Brain microvascular endothelial cell (primary cell): ENCODE results near the gene TFPT.

ENCODE experiments used
- DNase-seq: peaks from one replicate; pipeline ENCODE4 v3.0.0-alpha.2; 2020
- H3K27ac ChIP-seq: fragments of 250-450 bp; sonication (Bioruptor Pico); 2 replicates; pipeline ENCODE4 v1.5.1; 2020; ENCODE audit warnings: mild to moderate bottlenecking, moderate library complexity
- H3K27me3 ChIP-seq: fragments of 250-450 bp; sonication (Bioruptor Pico); replicated peaks from 2 replicates; pipeline ENCODE4 v1.5.1; 2020; ENCODE audit warnings: mild to moderate bottlenecking
- H3K36me3 ChIP-seq: fragments of 250-450 bp; sonication (Bioruptor Pico); replicated peaks from 2 replicates; pipeline ENCODE4 v1.5.1; 2020; ENCODE audit warnings: mild to moderate bottlenecking
- H3K4me3 ChIP-seq: 2 replicates; pipeline ENCODE4 v1.5.1; 2011; ENCODE audit warnings: low read depth, mild to moderate bottlenecking, control low read depth, low read length, moderate library complexity
- CTCF ChIP-seq: IDR thresholded peaks from 2 replicates; pipeline ENCODE4 v1.5.1; 2011; ENCODE audit warnings: low read depth, mild to moderate bottlenecking, moderate library complexity, low read length, control low read depth, inconsistent platforms; ENCODE audit errors: missing control alignments
- in situ Hi-C: cut with HindIII; loops from 2 replicates; pipeline ENCODE4 v1.10.0; 2017; ENCODE audit warnings: low sequenced_read_pairs, low pct_ligation_motif_present

The TFPT gene

DNA sequence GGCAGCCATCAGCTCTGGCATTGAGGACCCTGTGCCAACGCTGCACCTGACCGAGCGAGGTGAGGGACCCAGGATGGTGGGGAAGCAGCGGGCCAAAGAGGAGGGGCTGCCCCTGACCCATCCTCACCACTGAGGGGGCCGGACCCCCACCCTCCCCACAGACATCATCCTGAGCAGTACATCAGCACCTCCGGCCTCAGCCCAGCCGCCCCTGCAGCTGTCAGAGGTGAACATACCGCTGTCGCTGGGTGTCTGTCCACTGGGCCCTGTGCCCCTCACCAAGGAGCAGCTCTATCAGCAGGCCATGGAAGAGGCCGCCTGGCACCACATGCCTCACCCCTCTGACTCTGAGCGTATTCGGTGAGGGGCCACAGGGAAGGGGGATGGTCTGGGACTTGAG lies 36.8 kb upstream of the TFPT start:
- no peaks in the 10 kb centered on the region for H3K27me3 ChIP-seq
- no peak overlapping the region for H3K27ac ChIP-seq
- H3K4me3 ChIP-seq = no peak overlapping the region
- in situ Hi-C loops = no loop called here
- H3K36me3 ChIP-seq = peaks cover 83% of the 10 kb centered on the region
- no peak for TF ChIP-seq CTCF
- no peak for DNase-seq

DNA sequence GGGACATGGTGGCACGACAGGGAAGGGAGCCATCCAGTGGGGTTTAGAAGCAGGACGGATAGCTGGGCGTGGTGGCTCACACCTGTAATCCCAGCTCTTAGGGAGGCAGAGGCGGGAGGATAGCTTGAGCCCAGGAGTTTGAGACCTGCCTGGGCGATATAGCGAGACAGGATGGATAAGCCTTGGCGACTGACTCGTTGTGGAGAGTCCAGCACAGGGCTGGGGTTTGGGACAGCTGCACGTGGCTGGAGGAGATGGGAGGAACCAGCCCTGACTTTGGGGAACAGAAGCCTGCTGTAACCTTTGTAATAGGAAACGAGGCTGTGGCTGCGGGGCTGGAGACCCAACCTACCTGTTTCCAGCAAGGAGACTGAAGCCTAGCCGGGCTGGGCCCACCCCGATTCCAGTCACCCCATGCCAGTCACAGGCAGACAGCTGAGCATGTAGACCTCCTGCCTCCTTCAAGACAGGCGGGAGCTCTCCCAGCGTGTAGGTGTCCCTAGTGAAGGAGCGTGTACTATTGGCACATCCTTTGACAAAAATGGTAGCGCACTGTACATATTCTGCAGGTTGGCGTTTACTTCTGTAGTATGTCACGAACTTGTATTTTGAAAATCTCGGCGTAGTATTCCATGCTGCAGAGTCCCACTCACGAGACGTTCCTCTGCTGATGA lies 36.0 kb upstream of the TFPT start:
- Histone ChIP-seq H3K27me3 (no peaks in the 10 kb centered on the region), H3K27ac (no peak overlapping the region), H3K36me3 (peaks cover 83% of the 10 kb centered on the region), H3K4me3 (no peak overlapping the region)
- TF ChIP-seq CTCF = no peak
- no peak for DNase-seq
- in situ Hi-C loops = no loop called here

- no peak for DNase-seq
- no peak for TF ChIP-seq CTCF
- H3K4me3 ChIP-seq = no peak overlapping the region
- in situ Hi-C loops = no loop called here
- H3K36me3 ChIP-seq = peaks cover 88% of the 10 kb centered on the region
- no peak overlapping the region for H3K27ac ChIP-seq
- H3K27me3 ChIP-seq = no peaks in the 10 kb centered on the region
Measured at GRCh38 chr19:54149021-54149812, 33.8 kb upstream of the TFPT start.

DNA sequence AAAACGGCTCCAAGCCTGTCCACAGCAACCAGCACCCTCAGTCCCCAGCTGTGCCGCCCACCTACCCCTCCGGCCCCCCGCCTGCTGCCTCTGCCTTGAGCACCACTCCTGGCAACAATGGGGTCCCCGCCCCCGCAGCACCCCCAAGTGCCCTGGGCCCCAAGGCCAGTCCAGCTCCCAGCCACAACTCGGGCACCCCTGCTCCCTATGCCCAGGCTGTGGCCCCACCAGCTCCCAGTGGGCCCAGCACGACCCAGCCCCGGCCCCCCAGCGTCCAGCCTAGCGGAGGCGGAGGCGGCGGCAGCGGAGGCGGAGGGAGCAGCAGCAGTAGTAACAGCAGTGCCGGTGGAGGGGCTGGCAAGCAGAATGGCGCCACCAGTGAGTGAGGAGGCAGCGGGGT lies 32.7 kb upstream of the TFPT start:
- H3K36me3 ChIP-seq = peaks cover 88% of the 10 kb centered on the region
- H3K4me3 ChIP-seq = no peak overlapping the region
- no peak for DNase-seq
- no peak overlapping the region for H3K27ac ChIP-seq
- no peak for TF ChIP-seq CTCF
- in situ Hi-C loops = no loop called here
- no peaks in the 10 kb centered on the region for H3K27me3 ChIP-seq

- in situ Hi-C loops = no loop called here
- no peak overlapping the region for H3K4me3 ChIP-seq
- TF ChIP-seq CTCF = no peak
Measured at GRCh38 chr19:54147676-54148075, 32.2 kb upstream of the TFPT start.

More at GRCh38 chr19:54147676-54148075, 32.2 kb upstream of the TFPT start:
- Histone ChIP-seq H3K36me3 (peaks cover 88% of the 10 kb centered on the region), H3K27ac (no peak overlapping the region), H3K27me3 (no peaks in the 10 kb centered on the region)
- DNase-seq = no peak
